HG03139 (cell line): ENCODE measurements around the gene UCKL1.

Source experiments
- ATAC-seq: cut with Tn5 transposase; IDR thresholded peaks from one replicate; pipeline ENCODE4 v1.9.1; 2021; ENCODE audit not compliant: unreplicated experiment

UCKL1 gene

GRCh38 chr20:63892402-63892801 is 63.8 kb downstream of the UCKL1 start:
- no peak for ATAC-seq

GRCh38 chr20:63891061-63892002 is 64.9 kb downstream of the UCKL1 start:
- no peak for ATAC-seq

- ATAC-seq = no peak
Measured at GRCh38 chr20:63890616-63891015, 65.6 kb downstream of the UCKL1 start.

- ATAC-seq = no peak
Measured at GRCh38 chr20:63890201-63890576, 66.0 kb downstream of the UCKL1 start.
